HEK293 (cell line): ENCODE measurements around the gene DLX6.

Experiments
- GLI4 ChIP-seq: fragments of 450-650 bp; formaldehyde crosslinking; IDR thresholded peaks from 2 replicates; pipeline ENCODE4 v1.5.1; 2016; ENCODE audit warnings: missing biosample characterization, missing genetic modification characterization
- KLF10 ChIP-seq: fragments of 450-650 bp; IDR thresholded peaks from 2 replicates; pipeline ENCODE4 v1.5.1; 2018; ENCODE audit warnings: missing biosample characterization, mild to moderate bottlenecking, missing genetic modification characterization
- KLF8 ChIP-seq: fragments of 450-650 bp; formaldehyde crosslinking; IDR thresholded peaks from 2 replicates; pipeline ENCODE4 v1.5.1; 2016; ENCODE audit warnings: missing biosample characterization, missing genetic modification characterization
- PRDM10 ChIP-seq: fragments of 450-650 bp; formaldehyde crosslinking; IDR thresholded peaks from 2 replicates; pipeline ENCODE4 v1.5.1; 2016; ENCODE audit warnings: missing biosample characterization, missing genetic modification characterization
- PRDM6 ChIP-seq: fragments of 450-650 bp; formaldehyde crosslinking; IDR thresholded peaks from 2 replicates; pipeline ENCODE4 v1.5.1; 2017; ENCODE audit warnings: missing biosample characterization, missing genetic modification characterization
- SCRT2 ChIP-seq: fragments of 450-650 bp; formaldehyde crosslinking; IDR thresholded peaks from 2 replicates; pipeline ENCODE4 v1.5.1; 2016; ENCODE audit warnings: missing biosample characterization, missing genetic modification characterization
- YY1 ChIP-seq: fragments of 450-650 bp; formaldehyde crosslinking; IDR thresholded peaks from 2 replicates; pipeline ENCODE4 v1.5.1; 2018; ENCODE audit warnings: missing biosample characterization, missing genetic modification characterization
- ZBTB8A ChIP-seq: fragments of 450-650 bp; formaldehyde crosslinking; IDR thresholded peaks from 2 replicates; pipeline ENCODE4 v1.5.1; 2016; ENCODE audit warnings: missing biosample characterization, missing genetic modification characterization
- ZFP37 ChIP-seq: fragments of 450-650 bp; formaldehyde crosslinking; IDR thresholded peaks from 2 replicates; pipeline ENCODE4 v1.5.1; 2016; ENCODE audit warnings: missing biosample characterization, missing genetic modification characterization
- ZNF114 ChIP-seq: fragments of 450-650 bp; formaldehyde crosslinking; IDR thresholded peaks from 2 replicates; pipeline ENCODE4 v1.5.0; 2017; ENCODE audit warnings: missing biosample characterization, missing genetic modification characterization
- ZNF18 ChIP-seq: fragments of 450-650 bp; formaldehyde crosslinking; IDR thresholded peaks from 2 replicates; pipeline ENCODE4 v1.5.1; 2016; ENCODE audit warnings: missing biosample characterization, missing genetic modification characterization
- ZNF19 ChIP-seq: fragments of 450-650 bp; formaldehyde crosslinking; IDR thresholded peaks from 2 replicates; pipeline ENCODE4; 2016; ENCODE audit warnings: missing biosample characterization, missing genetic modification characterization, low read depth
- ZNF24 ChIP-seq: fragments of 450-650 bp; formaldehyde crosslinking; IDR thresholded peaks from 2 replicates; pipeline ENCODE4 v1.5.1; 2016; ENCODE audit warnings: missing biosample characterization, missing genetic modification characterization
- ZNF274 ChIP-seq, 2 experiments: fragments of 200-500 bp in 1 of 2; fragments of 450-650 bp in 1 of 2; sonication (Bioruptor generic) in 1 of 2; formaldehyde crosslinking in 1 of 2; IDR thresholded peaks; 2 replicates each; pipeline versions ENCODE4 v1.5.1 to v1.6.1; 2014 to 2016; ENCODE audit warnings: borderline replicate concordance in 1 of 2, inconsistent platforms in 1 of 2, low read length in 1 of 2, missing biosample characterization in 1 of 2, missing genetic modification characterization in 1 of 2
- ZNF362 ChIP-seq: fragments of 450-650 bp; formaldehyde crosslinking; IDR thresholded peaks from 2 replicates; pipeline ENCODE4 v1.5.1; 2016; ENCODE audit warnings: missing biosample characterization, missing genetic modification characterization
- ZNF433 ChIP-seq: fragments of 450-650 bp; formaldehyde crosslinking; IDR thresholded peaks from 2 replicates; pipeline ENCODE4 v1.5.1; 2016; ENCODE audit warnings: missing biosample characterization, missing genetic modification characterization, low read depth
- ZNF501 ChIP-seq: fragments of 450-650 bp; formaldehyde crosslinking; IDR thresholded peaks from 2 replicates; pipeline ENCODE4 v1.5.1; 2016; ENCODE audit warnings: missing biosample characterization, missing genetic modification characterization
- ZNF518A ChIP-seq: fragments of 450-650 bp; formaldehyde crosslinking; conservative IDR thresholded peaks from 2 replicates; pipeline ENCODE4 v1.5.1; 2016; ENCODE audit warnings: low read depth, missing biosample characterization, missing genetic modification characterization
- ZNF521 ChIP-seq: fragments of 450-650 bp; formaldehyde crosslinking; IDR thresholded peaks from 2 replicates; pipeline ENCODE4 v1.5.1; 2017; ENCODE audit warnings: missing biosample characterization, mild to moderate bottlenecking, missing genetic modification characterization
- ZNF530 ChIP-seq: fragments of 450-650 bp; formaldehyde crosslinking; IDR thresholded peaks from 2 replicates; pipeline ENCODE4 v1.5.1; 2016; ENCODE audit warnings: low read depth, missing biosample characterization, missing genetic modification characterization
- ZNF560 ChIP-seq: fragments of 450-650 bp; formaldehyde crosslinking; IDR thresholded peaks from 2 replicates; pipeline ENCODE4 v1.5.1; 2017; ENCODE audit warnings: missing biosample characterization, missing genetic modification characterization, borderline replicate concordance
- ZNF621 ChIP-seq: fragments of 450-650 bp; formaldehyde crosslinking; IDR thresholded peaks from 2 replicates; pipeline ENCODE4 v1.5.1; 2017; ENCODE audit warnings: missing biosample characterization, missing genetic modification characterization
- ZNF626 ChIP-seq: fragments of 450-650 bp; sonication (Bioruptor Pico); formaldehyde crosslinking; IDR thresholded peaks from 2 replicates; pipeline ENCODE4 v1.5.1; 2018; ENCODE audit warnings: missing biosample characterization, missing genetic modification characterization, inconsistent platforms
- ZNF654 ChIP-seq: fragments of 450-650 bp; formaldehyde crosslinking; IDR thresholded peaks from 2 replicates; pipeline ENCODE4 v1.5.1; 2016; ENCODE audit warnings: low read depth, missing biosample characterization, missing genetic modification characterization
- ZNF777 ChIP-seq: fragments of 450-650 bp; formaldehyde crosslinking; IDR thresholded peaks from 2 replicates; pipeline ENCODE4 v1.5.1; 2017; ENCODE audit warnings: missing biosample characterization, missing genetic modification characterization, borderline replicate concordance
- ZSCAN16 ChIP-seq: fragments of 450-650 bp; formaldehyde crosslinking; IDR thresholded peaks from 2 replicates; pipeline ENCODE4 v1.5.1; 2016; ENCODE audit warnings: missing biosample characterization, missing genetic modification characterization

The DLX6 gene

GRCh38 chr7:97015756-97016380 lies 10.5 kb downstream of the DLX6 start (continued):
- TF ChIP-seq ZNF518A (tag by site-specific recombination) (no peak), ZSCAN16 (tag by site-specific recombination) (no peak), GLI4 (no peak), ZNF433 (tag by site-specific recombination) (no peak), ZNF274 (IDR thresholded peaks at IDR 0.05; ENCODE audit: low read length) (no peak), ZNF274 (tag by site-specific recombination; IDR thresholded peaks at IDR 0.05; ENCODE audit: borderline replicate concordance) (no peak), ZNF362 (tag by site-specific recombination) (peak; percentile 10; the same call in 1 of the 2 replicates), ZBTB8A (tag by site-specific recombination) (no peak), ZFP37 (tag by site-specific recombination) (0 out of 2 replicates have a peak, but pooled peaks have one; percentile 12), ZNF19 (tag by site-specific recombination) (no peak), ZNF621 (no peak), ZNF521 (tag by site-specific recombination) (no peak), ZNF114 (tag by site-specific recombination) (no peak), PRDM10 (tag by site-specific recombination) (no peak), ZNF654 (tag by site-specific recombination) (no peak), YY1 (tag by site-specific recombination) (no peak), SCRT2 (tag by site-specific recombination) (peak; percentile 50; the same call in 1 of the 2 replicates), ZNF530 (tag by site-specific recombination) (no peak), KLF8 (tag by site-specific recombination) (no peak), ZNF501 (peak; percentile 44; the same call in 1 of the 2 replicates), ZNF18 (tag by site-specific recombination) (no peak; the same call in 1 of the 2 replicates), ZNF777 (tag by site-specific recombination) (no peak), ZNF24 (no peak), ZNF626 (tag by site-specific recombination) (no peak), PRDM6 (tag by site-specific recombination) (peak; percentile 80), ZNF560 (tag by site-specific recombination) (no peak), KLF10 (no peak)
